ENCODE measurements around the gene GPR82.
"Not testable (repeated sequence)": the region's sequence is repeated elsewhere in the genome, so short reads cannot be mapped to it uniquely, and the experiment has no call there.

The GPR82 gene, protein sequence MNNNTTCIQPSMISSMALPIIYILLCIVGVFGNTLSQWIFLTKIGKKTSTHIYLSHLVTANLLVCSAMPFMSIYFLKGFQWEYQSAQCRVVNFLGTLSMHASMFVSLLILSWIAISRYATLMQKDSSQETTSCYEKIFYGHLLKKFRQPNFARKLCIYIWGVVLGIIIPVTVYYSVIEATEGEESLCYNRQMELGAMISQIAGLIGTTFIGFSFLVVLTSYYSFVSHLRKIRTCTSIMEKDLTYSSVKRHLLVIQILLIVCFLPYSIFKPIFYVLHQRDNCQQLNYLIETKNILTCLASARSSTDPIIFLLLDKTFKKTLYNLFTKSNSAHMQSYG

DNA sequence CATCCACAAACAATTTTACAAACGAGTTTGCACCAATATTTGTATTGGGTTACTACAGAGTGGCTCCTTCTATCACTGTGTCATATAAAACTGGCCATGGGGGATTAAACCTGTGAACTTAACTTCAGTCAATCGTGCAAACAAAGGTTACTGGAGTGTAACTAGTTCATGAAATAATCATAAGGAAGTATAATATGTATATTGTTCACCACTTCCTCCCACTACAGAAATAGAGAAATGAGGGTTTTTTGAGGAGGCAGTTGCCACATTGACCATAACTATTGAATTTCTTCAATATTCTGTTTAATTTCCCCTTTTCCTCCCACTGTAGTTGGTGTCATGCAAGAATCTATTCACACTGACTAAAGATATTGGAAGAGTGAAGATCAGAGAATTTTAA lies at the start of gene GPR82:
GPR82 (plus strand) TSS at position 356 of the 400 bp plus-strand sequence. CDS start 2,846 bp downstream, outside the sequence.
- DNase-seq (ENCODE audit: low read depth): no peak

DNA sequence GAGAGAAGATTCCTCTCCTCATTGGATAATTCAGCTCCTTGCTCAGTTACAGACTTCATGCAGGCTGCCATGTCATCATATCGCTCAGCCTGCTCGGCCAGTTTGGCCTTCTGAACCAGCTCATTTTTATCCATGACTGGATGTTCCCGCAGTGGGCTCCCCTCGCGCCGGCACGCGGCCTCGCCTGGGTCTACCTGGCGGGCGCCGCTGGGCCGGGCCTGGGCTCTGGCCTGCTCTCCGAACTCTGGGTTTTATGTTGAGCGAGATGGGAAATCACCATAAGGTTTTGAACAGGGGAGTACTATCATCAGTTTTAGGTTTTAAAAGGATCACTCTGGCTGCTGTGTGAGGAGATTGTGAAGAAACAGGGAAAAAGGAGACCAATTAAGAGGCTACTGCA lies 47.6 kb upstream of the GPR82 start:
- not testable (repeated sequence) for DNase-seq (ENCODE audit: low read depth)

DNA sequence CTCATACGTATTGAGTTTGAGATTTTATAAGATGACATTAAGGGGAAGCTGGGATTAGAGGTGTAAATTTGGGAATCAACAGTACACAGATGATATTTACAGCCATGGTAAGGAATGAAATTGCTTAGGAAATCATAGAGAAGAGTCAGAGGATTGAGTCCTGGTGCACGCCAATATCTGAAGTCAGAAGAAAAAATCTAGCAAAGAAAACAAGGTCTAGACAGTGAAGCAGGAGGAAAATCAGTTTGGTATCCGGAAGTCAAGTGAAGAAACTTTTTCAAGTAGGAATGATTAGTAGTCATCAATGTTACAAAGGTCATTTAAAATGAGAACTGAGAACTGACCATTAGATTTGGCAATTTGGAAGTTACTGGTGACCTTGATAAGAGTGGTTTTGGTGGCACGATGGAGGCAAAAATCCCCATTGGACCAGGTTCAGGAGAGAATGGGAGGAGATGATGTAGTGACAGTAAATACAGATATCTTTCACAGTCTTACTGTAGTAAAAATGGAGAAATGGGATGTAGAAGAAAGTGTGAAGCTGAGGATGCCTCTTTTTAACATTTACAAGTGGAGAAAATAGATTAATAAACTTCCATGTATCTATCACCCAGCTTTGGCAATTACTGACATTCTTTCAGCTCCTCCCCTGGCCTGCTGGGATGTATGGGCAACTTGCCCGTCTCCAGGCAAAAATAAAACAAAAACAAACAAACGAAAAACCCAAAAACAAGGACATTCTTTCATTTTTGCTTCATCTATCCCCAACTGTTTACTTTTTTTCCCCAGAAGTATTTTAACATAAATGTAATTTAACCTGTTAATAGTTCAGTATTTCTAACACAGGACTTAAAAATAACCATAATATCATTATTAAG lies 46.6 kb upstream of the GPR82 start:
- DNase-seq (ENCODE audit: low read depth): no peak

DNA sequence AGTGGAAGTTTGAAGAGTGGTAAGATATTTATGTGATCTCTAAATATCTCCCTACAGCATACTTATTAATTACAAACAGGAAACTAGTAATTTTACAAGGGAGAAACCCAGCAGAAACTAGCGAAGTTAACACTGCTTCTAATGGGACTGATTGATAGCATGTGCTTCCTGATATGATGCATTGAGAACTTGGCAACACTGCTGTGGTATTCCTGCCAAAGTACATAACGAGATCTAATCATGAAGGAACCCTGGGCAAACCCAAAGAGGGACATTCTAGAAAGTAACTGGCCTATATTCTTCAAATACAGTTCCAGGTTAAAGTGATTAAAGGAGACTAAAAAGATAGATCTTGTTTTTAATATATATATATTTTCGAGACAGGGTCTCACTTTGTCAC lies 39.8 kb upstream of the GPR82 start:
- no peak for DNase-seq (ENCODE audit: low read depth)

DNA sequence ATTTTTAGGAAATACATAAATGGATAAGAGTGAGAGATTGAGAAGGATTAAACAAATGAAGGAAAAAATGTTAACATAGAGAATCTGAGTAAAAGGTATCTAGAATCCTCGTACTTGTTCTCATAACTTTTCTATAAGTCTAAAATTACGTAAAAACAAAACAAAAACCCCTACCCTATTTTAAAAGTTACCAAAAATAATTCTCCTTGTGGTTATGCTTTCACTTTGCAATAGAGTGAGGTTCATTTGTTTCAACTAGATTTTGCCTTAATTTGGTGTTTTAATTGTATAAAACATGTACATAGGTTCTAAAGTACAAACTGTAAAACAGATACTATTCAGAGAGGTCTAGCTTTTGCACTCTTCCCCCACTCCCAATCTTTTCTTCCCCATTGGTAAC lies 39.0 kb upstream of the GPR82 start:
- no peak for DNase-seq (ENCODE audit: low read depth)

DNA sequence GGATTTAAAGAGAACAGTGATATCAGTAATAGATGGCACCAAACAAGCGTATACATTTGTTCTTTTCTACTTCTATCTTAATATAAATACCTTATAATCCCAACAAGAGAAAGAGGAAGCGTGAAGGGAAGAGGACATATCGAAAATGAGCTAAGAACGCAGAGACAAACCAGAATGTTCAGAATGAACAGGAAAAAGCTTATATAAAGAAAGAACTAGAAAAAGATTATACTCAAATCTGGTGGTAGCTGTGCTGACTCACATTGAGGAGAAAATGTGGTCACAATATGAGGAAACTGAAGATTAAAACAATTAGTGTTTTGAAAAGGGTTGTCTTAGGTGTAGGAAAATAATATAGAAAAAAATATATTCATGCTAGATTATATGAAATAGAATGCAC lies 37.2 kb upstream of the GPR82 start:
- no peak for DNase-seq (ENCODE audit: low read depth)

DNA sequence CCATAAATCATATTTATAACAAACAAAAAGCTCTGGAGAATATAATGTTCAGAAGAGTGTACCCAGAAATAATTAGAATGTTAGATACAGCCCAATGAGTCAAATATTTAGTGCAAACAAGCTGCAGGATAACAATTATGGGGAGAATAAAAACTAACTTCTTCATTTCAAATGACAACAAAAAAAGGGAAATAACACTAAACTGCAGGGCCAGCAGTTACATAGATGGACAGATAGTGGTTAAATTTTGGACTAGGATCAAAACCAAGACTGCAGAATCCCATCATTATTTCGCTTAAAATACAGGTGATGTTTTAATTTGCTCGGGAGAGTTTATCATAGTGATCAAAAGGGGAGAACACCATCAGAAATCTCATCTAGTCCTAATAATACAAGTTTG lies 35.8 kb upstream of the GPR82 start:
- DNase-seq (ENCODE audit: low read depth): no peak

DNA sequence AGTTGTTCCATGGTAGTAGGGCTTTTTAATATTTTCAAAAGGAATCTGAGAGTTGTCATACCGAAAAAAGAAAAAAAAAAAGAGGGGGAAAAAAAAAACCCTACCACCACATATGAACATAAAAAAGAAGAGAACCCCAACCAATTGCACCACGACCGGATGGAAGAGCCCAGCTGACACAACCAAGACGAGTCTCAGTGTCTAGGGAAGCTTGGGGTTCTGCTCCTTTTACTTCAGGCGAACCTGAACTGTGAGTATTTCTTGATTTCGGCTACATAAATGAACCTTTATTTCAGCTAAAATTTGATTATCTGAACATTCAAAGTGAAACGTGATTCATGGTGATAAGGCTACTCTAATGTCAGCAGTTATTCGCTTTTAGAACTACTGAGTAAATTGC lies 35.1 kb upstream of the GPR82 start, which contains the start of gene GPR34:
GPR34 (plus strand) TSS at position 139 of the 400 bp plus-strand sequence. CDS start 6,661 bp downstream, outside the sequence.
- DNase-seq (ENCODE audit: low read depth): no peak

DNA sequence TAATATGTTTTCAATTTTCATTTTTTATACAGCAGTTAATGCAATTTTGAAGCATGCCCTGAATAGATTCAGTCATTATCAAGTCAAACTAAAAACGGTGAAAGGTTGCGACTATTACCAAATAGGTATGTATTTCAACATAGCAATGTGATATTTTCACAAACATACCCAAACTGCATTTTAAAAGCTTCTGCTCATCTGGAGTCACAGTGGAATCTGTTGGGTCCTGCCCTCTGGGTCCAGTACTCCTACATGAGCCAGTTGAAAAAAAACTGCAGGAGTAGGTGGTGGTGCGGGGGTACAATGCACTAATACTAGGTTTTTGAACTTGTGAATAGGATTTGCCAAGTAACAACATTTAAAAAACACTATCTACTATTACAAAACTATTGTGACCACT lies 34.3 kb upstream of the GPR82 start:
- DNase-seq (ENCODE audit: low read depth): no peak

DNA sequence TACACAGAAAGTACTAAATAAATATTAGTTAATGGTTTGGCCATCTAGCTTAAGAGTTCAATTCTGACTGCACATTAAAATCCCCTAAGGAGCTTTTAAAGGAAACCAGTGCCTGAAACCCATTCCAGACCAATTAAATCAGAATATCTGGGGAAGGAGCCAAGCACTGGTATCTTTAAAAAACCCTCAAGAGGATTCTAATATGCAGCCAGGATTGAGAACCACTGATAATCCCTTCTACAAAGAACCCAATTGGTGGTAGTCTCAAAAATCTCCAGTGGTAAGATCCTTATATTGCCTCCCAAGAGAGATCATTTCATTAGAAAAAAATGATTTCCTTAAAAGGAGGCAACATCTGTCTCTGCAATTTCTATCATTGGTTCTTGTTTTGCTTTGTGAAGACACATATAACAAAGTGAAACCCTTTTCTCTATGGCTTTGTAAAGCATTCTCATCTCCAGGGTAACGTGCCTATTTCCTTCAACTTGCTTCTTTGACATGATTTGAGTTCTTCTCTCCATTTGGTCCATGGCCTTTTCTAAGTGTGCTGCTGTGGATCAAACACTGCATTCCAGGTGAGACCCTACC lies 31.7 kb upstream of the GPR82 start:
- DNase-seq (ENCODE audit: low read depth): no peak

DNA sequence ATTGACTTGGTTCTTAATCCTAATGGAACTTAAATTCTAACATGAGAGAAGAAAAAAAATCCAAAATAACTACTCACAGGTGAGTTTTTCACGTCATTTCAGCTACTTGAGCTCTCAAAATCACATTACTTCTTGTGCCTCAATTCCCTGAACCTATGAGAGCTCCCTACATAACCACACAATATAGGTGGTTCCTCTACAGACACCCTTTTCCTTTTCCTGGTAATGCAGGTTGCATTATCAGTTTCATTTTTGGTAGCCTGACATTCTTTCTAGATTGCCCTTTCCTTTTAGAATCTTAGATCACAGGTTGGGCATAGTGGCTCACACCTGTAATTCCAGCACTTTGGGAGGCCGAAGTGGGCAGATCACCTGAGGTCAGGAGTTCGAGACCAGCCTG lies 31.0 kb upstream of the GPR82 start:
- DNase-seq (ENCODE audit: low read depth): no peak

DNA sequence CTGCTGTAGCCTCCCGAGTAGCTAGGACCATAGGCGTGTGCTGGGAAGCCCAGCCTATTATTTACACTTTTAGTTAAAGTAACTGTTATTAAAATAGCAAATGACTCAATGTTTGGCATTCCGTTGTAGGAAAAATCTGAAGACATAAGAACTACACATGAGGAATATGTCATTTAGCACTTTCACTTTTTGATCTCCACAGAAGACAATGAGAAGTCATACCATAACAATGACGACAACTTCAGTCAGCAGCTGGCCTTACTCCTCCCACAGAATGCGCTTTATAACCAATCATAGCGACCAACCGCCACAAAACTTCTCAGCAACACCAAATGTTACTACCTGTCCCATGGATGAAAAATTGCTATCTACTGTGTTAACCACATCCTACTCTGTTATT lies 28.6 kb upstream of the GPR82 start:
- DNase-seq (ENCODE audit: low read depth): peak; percentile 17

DNA sequence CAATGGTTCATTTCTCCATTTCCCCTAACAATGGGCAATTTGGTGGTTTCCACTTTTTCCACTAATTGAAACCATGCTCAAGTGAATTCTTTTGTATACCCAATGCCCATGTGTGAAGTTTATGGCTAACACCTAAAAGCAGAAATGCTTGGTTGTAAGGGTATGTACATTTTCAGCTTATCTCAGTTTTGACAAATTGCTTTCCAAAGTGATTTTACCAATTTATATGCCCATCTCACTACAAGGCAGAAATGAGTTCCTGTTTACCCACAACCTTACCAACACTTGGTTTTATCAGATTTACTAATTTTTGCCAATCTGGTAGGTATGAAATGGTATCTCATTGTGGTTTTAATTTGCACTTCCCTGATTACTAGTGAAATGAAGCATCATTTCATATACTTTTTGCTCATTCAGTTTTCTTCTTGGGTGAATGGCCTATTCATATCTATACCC lies 20.4 kb upstream of the GPR82 start:
- DNase-seq (ENCODE audit: low read depth): no peak

DNA sequence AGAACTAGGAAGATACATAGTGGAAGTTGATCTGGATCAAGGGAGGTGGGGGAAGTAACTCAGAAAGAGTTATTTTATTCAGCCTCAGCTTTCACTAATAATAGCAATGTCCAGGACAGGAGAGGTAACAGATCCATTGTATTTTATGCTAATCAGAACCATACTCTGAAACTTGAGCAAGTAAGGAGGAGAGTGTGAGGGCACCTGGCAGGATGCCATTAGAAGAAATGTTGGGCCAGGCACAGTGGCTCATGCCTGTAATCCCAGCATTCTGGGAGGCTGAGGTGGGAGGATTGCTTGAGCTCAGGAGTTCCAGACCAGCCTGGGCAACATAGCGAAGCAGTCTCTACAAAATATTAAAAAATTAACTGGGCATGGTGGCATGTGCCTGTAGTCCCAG lies 18.9 kb upstream of the GPR82 start:
- DNase-seq (ENCODE audit: low read depth): no peak

DNA sequence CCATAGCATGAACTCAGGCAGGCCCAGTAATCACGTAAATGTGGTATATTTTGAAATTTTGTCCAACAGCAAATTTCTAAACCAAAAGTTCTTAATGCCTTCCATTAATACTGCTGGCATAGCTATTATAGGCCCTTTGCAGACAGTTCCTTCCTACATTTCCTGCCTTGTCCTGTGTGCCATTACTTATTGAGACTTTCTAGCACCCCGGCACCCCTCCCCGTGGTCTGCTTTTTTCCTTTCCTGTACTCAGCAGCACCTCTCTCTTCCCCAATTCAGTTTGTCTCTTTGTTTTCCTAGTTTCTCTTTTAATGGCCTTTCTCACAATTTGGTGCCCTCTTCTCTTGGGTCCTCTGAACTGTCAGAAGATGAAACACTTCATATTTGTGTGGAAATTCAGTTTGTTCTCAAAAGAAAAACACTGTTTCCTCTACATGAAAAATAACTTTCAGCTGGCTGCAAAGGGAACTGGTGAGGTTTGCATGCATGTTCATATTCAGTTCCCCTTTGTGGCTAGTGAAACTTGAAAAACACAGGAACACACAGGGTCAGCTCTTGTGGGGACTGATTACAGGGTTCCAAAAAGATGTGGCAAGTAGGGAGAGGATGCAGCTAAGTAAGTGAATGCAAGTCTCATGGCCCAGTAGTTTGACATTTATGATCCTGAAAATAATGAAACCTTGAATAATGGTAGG lies 18.2 kb upstream of the GPR82 start:
- no peak for DNase-seq (ENCODE audit: low read depth)

DNA sequence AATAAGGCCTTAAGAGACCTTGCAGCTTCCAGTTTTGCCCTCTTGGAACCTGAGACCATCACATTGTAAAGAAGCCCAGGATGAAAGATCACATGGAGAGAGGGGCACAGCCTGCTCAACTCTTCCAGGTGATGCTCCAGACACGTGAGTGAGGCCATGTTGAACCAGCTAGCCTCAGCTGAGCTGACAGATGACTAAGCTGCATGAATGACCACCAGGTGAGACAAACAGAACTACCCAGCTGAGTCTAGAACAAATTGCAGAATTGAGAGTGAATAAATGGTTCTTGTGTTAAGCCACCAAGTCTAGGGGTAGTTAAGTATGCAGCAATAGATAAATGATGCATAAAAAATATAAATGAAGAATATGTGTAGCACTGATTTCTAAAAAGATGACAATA lies 16.8 kb upstream of the GPR82 start:
- no peak for DNase-seq (ENCODE audit: low read depth)

DNA sequence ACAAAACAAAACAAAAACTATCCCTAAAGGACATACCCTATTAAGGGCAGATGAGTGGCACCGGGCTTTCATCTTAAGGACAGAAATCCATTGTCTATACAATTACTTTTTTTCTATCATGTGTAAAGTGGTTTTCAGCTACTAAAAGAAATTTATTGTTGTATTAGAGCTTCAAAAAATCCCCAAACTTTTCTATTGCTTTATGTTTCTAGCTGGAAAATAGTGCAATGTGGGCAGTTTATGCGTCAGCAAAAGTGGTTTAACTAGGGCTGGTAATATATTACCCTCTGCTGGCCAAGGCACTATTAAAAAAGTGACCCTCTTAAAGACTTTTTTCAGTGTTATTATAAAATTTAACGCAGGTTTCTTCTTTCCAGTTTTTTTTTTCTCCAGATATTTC lies 15.5 kb upstream of the GPR82 start:
- no peak for DNase-seq (ENCODE audit: low read depth)

DNA sequence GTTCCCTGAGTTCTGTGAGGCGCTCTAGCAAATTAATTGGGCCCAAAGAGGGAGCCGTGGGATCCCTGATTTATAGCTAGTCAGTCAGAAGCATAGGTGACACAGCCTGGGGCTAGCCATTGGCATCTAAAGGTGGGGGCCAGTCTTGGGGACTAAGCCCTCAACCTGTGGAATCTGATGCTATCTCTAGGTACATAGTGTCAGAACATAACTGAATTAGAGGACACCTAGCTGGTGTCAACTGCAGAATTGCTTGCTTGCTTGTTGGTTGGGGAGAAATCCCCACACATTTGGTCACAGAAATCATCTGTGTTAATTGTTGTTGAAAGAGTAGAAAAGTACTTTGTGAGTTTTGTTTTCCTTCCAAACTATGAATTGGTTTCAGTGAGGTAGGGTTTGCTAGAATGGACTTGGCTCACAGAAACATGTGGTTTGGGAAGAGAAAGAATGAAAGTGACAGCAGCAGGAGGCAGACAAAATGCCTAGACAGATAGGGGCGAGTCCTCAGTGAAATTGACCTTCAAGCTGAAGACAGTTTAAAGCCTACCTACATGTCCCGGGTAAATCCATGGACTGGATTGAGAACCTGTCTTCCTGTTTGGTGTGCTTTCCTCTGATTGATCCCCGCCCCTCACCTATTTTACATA lies 12.8 kb upstream of the GPR82 start:
- no peak for DNase-seq (ENCODE audit: low read depth)

DNA sequence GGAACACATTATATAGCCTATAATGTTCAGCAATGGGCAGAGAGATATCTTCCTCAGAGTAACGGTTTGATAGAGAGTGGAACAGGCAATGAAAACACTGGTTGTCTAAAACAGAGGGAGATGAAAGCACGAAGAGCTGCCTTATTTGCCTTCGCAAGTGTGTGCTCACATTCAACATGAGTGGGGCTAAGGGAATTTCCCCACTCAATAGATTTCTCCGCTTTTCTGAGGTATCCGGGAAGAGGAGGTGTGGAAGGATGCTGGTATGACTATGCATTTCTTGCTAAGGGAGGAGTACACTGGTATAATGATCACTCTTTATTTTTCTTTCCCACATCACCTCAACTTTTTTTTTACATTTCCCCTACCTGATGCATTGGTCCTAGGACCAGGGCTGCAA lies 7.8 kb upstream of the GPR82 start:
- no peak for DNase-seq (ENCODE audit: low read depth)

DNA sequence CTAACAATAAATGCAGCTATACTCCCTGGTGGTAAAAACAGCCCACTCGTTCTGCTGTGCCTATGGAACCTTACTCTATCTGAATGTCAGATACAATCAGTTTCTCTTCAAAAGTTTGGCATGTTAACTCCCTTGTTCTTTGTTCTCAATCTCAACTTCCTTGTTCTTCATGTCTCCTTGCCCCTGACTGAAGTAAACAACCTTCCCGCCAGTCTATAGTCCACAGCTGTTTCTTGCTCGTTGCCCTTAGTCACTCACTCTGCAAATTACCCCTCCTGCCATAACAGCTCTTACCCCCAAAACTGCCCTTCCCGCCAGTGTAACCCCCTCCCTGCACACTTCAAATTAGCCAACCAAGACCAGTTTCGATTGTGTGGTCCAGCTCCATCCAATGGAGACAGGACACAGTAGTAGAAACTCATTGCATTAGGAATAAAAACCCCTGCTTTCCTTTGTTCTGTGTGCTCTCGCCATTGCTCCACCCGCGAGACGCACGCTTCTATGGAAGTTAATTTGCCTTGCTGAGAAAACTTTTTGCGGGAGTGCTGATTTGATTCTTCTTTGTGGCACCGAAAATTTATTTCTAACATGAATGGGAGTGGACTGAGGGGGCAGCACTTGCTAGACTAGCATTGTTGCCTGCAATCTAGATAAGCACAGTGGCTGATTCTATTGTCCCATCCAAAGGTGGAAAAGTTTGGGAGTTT lies 7.1 kb upstream of the GPR82 start:
- DNase-seq (ENCODE audit: low read depth): no peak
